Activated CD4-positive, alpha-beta T cell treated with anti-CD3 and anti-CD28 coated beads, Interleukin-2, amount 10 ng/mL, durations not matched to agents 7 days and 5 days (primary cell): ENCODE results near the gene RAB3GAP1. TPM values are rescaled to one million over a fixed set of nuclear protein-coding genes. Genes with fewer than 3 reads are reported as not detected.
"Not testable (repeated sequence)": the region's sequence is repeated elsewhere in the genome, so short reads cannot be mapped to it uniquely, and the experiment has no call there.

Experiments
- CTCF ChIA-PET: fragments of 350-600 bp; sonication (Branson Sonifier 250); formaldehyde crosslinking; loops from one replicate; lab custom pipeline; 2021; ENCODE audit warnings: antibody characterized with exemption; lab: Charles Lee
- POLR2A ChIA-PET: fragments of 350-600 bp; sonication (Branson Sonifier 250); formaldehyde crosslinking; loops from one replicate; lab custom pipeline; 2021; ENCODE audit warnings: antibody characterized with exemption; lab: Charles Lee
- DNase-seq: peaks from one replicate; pipeline ENCODE4 v3.0.0-alpha.2; 2020
- H3K27ac Mint-ChIP-seq: one replicate; pipeline ENCODE4 v1.8.0; 2021; ENCODE audit warnings: mild to moderate bottlenecking, moderate library complexity, mixed read lengths
- H3K27me3 Mint-ChIP-seq: one replicate; pipeline ENCODE4 v1.8.0; 2021; ENCODE audit warnings: mixed read lengths
- H3K36me3 Mint-ChIP-seq: one replicate; pipeline ENCODE4 v1.8.0; 2021; ENCODE audit warnings: low read depth, mixed read lengths
- H3K4me1 Mint-ChIP-seq: one replicate; pipeline ENCODE4 v1.8.0; 2021; ENCODE audit warnings: mixed read lengths
- H3K4me3 Mint-ChIP-seq: one replicate; pipeline ENCODE4 v1.8.0; 2021; ENCODE audit warnings: mild to moderate bottlenecking, moderate library complexity, mixed read lengths
- H3K9me3 Mint-ChIP-seq: one replicate; pipeline ENCODE4 v1.8.0; 2021; ENCODE audit warnings: mixed read lengths
- total RNA-seq, 2 experiments: library from RNA; stranded (reverse); gene quantifications; one replicate each; pipeline ENCODE4 v1.2.3, GENCODE V29; 2021

Gene RAB3GAP1
- total RNA-seq, 2 experiments from 2014 or later, result 21.1 to 22.8 TPM

DNA sequence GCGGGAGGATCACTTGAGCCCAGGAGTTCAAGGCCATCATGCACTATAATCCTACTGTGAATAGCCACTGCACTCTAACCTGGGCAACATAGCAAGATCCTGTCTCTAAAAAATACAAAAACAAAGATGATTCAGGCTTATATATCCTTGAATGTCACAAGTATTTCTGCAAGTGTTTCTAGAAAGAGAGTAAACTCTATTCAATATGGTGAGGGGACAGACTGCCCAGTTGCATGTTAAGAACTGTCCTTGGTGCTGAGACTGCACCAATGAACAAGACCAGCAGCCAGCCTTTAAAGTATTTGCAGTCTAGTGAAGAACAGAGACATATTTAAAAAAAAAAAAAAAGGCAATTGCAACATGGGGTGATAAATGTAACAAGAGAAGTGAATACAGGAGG is 21.3 kb upstream of the RAB3GAP1 start:
- peaks cover 2% of the 10 kb centered on the region for H3K27me3 Mint-ChIP-seq
- POLR2A ChIA-PET, result no interaction called here
- no peaks in the 10 kb centered on the region for H3K4me1 Mint-ChIP-seq
- no peak overlapping the region for H3K4me3 Mint-ChIP-seq
- H3K36me3 Mint-ChIP-seq, result no peaks in the 10 kb centered on the region
- DNase-seq, result peak; percentile 9
- no peaks in the 10 kb centered on the region for H3K9me3 Mint-ChIP-seq
- CTCF ChIA-PET, result no interaction called here
- H3K27ac Mint-ChIP-seq, result no peak overlapping the region

DNA sequence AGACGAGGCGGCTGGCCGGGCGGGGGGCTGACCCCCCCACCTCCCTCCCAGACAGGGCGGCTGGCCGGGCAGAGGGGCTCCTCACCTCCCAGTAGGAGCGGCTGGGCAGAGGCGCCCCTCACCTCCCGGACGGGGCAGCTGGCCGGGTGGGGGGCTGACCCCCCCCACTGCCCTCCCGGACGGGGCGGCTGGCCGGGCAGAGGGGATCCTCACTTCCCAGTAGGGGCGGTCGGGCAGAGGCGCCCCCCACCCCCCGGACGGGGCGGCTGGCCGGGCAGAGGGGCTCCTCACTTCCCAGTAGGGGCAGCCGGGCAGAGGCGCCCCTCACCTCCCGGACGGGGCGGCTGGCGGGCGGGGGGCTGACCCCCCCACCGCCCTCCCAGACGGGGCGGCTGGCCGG is 18.9 kb upstream of the RAB3GAP1 start:
- H3K27me3 Mint-ChIP-seq, H3K36me3 Mint-ChIP-seq, H3K27ac Mint-ChIP-seq, H3K9me3 Mint-ChIP-seq, H3K4me3 Mint-ChIP-seq, H3K4me1 Mint-ChIP-seq, CTCF ChIA-PET, DNase-seq, POLR2A ChIA-PET: not testable (repeated sequence)

DNA sequence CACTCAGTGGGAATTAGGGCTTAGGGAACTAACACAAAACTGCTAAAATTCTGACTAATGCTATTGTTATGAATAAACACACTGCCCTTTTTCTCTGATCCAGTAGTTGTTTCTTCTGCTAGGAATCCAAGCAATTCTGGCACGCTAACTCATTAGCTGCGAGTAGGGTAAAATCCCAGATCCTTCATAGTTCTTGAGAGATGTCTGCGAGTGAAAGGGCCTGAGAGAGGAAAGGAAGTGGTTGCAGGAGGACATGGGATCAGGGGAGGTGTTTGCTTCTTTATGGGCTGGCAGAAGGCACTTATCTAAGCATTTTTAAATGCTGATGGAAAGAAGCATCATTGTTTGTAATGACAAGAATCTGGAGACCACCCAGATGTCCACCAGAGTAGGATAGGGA is 14.3 kb upstream of the RAB3GAP1 start:
- no peaks in the 10 kb centered on the region for H3K4me1 Mint-ChIP-seq
- ChIA-PET CTCF (no interaction called here), POLR2A (no interaction called here)
- no peak for DNase-seq
- no peak overlapping the region for H3K4me3 Mint-ChIP-seq
- H3K9me3 Mint-ChIP-seq, result no peaks in the 10 kb centered on the region
- H3K36me3 Mint-ChIP-seq, result no peaks in the 10 kb centered on the region
- no peak overlapping the region for H3K27ac Mint-ChIP-seq
- no peaks in the 10 kb centered on the region for H3K27me3 Mint-ChIP-seq

DNA sequence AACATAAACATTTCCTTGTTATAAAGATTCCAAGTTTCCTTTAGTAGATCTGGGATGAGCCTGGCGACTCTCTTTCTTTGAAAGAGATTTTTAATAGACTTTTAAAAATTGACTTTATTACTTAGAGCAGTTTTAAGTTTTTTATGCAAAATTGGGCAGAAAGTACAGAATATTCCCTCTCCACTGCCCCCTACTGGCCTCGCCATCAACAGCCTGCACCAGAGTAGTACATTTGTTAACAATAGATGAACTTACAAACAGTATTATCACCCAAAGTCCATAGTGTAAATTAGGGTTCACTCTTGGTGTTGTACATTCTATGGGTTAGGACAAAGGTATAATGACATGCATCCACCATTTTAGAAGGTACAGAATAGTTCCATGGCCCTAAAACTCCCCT is 8.7 kb upstream of the RAB3GAP1 start:
- Mint-ChIP-seq H3K36me3 (no peaks in the 10 kb centered on the region), H3K4me3 (no peak overlapping the region), H3K4me1 (no peaks in the 10 kb centered on the region), H3K27ac (no peak overlapping the region), H3K9me3 (no peaks in the 10 kb centered on the region), H3K27me3 (peaks cover 4% of the 10 kb centered on the region)
- ChIA-PET CTCF (interaction anchor here (0.6 kb wide), 1 partner anchor 477 kb away, joined by 3 read pairs; no protein-coding TSS in a partner anchor), POLR2A (no interaction called here)
- no peak for DNase-seq

DNA sequence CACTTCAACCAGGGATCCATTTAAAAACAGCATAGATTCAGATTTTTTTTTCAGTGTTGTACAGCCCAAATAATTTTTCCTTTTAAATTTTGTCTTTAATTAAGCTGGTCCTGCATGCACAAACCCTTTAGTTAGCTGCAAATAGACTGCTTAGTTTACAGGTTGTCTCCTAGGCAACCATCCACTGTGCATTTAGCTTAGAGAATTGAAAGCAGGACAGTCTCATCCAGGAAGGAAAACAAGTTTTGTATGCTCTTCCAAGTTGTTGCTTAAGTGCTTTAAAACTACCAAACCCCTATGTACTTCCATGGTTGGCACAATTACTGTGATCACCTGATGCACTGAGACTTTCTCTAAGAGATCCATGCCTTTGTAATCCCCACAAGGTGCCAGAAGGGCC is 4.8 kb upstream of the RAB3GAP1 start, which contains the start of gene MAP3K19:
Gene MAP3K19 (minus strand): TSS at position 148 of the 400 bp plus-strand sequence. CDS start 22,800 bp downstream, outside the sequence.
- CTCF ChIA-PET, result no interaction called here
- Mint-ChIP-seq H3K4me3 (no peak within 1 kb of the TSS), H3K9me3 (no peaks in the 10 kb centered on the region), H3K36me3 (peaks cover 2% of the 10 kb centered on the region), H3K27ac (no peak within 1 kb of the TSS), H3K27me3 (peaks cover 4% of the 10 kb centered on the region), H3K4me1 (peaks cover 18% of the 10 kb centered on the region)
- POLR2A ChIA-PET, result no interaction called here
- no peak for DNase-seq

DNA sequence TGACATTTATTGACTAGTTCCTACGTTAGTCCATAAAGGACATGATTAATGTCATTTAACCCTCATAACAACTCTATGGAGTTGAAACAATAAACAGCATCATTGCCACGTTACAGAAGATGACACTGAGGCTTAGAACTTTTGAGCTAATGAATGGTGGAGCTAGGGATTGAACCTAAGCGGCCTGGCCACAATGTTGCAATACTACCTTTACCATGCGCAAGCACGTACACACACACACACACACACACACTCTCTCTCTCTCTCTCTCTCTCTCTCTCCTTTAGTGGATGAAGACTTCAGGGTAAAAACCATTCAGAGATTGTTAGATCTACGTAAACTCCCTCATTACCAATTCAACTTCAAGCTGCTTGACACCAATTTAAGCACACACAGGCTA is 4.0 kb upstream of the RAB3GAP1 start:
- H3K4me1 Mint-ChIP-seq, result peaks cover 20% of the 10 kb centered on the region
- H3K9me3 Mint-ChIP-seq, result no peaks in the 10 kb centered on the region
- ChIA-PET CTCF (interaction anchor here (0.6 to 0.7 kb wide), 2 partner anchors 38 to 624 kb away, joined by 3 read pairs; no protein-coding TSS in a partner anchor), POLR2A (no interaction called here)
- no peak overlapping the region for H3K4me3 Mint-ChIP-seq
- DNase-seq, result no peak
- H3K27me3 Mint-ChIP-seq, result peaks cover 4% of the 10 kb centered on the region
- H3K27ac Mint-ChIP-seq, result no peak overlapping the region
- H3K36me3 Mint-ChIP-seq, result peaks cover 2% of the 10 kb centered on the region

DNA sequence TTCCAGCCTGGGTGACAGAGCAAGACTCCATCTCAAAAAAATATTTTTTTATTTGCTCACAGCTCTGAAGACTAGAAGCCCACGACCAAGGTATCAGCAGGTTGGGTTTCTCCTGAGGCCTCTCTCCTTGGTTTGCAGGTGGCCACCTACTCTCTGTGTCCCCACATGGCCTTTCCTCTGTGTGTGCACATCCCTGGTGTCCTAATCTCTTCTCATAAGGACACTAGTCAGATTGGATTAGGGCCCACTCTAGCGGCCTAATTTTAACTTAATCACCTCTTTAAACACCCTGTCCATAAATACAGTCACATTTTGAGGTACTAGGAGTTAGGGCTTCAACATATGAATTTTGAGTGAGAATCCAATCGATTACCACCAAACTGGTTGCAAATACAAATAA is 2.0 kb upstream of the RAB3GAP1 start:
- peaks cover 4% of the 10 kb centered on the region for H3K27me3 Mint-ChIP-seq
- ChIA-PET CTCF (interaction anchor here (1.0 to 1.1 kb wide), 2 partner anchors 14 to 689 kb away, joined by 3 to 4 read pairs; no protein-coding TSS in a partner anchor), POLR2A (no interaction called here)
- no peak for DNase-seq
- H3K36me3 Mint-ChIP-seq, result peaks cover 16% of the 10 kb centered on the region
- peak overlapping the region; percentile 63 for H3K27ac Mint-ChIP-seq
- H3K9me3 Mint-ChIP-seq, result no peaks in the 10 kb centered on the region
- H3K4me1 Mint-ChIP-seq, result peaks cover 39% of the 10 kb centered on the region
- H3K4me3 Mint-ChIP-seq, result no peak overlapping the region

DNA sequence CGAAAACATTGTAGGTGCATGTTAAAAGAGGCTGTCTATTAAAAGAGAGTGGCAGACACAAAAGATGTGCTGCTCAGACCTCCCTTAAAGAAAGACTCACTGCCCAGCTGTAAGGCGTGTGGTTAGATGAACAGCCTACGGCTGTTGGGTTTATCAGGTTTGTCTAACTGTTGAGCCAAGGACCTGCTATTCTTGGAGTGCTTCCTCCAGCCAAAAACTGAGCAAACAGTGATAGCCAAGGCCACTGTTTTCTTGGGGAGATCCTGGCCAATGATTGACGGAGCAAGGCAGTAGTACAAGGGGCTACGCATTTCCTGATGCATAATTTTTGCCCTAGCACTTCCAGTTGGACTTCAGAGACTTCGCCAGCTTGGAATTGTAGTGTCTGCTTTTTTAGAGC is 1.4 kb upstream of the RAB3GAP1 start:
- Mint-ChIP-seq H3K4me3 (peak overlapping the region; percentile 97), H3K9me3 (no peaks in the 10 kb centered on the region), H3K36me3 (peaks cover 18% of the 10 kb centered on the region), H3K27ac (peak overlapping the region; percentile 63), H3K27me3 (peaks cover 4% of the 10 kb centered on the region), H3K4me1 (peaks cover 41% of the 10 kb centered on the region)
- POLR2A ChIA-PET, result no interaction called here
- CTCF ChIA-PET, result interaction anchor here (1.0 kb wide), 1 partner anchor 689 kb away, joined by 3 read pairs; no protein-coding TSS in a partner anchor
- DNase-seq, result no peak

DNA sequence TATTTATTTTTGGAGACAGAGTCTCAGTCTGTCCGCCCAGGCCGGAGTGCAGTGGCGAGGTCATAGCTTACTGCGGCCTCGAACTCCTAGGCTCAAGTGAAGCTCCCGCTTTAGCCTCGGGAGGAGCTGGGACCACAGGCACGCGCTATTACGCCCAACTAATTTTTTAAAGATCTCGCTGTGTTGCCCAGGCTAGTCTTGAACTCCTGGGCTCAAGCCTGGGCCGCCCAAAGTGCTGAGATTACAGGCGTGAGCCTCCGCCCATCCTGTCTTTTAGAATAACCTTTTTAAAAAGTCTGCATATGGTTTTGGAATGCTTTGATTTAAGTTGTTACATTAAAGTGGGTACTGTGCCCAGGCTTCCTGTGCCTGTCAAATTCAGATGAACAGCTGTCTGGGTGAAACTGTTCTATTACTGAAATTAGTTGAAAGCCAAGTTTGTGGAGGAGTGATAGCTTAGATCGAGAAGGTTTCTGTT is 944 bp downstream of the RAB3GAP1 start:
- CTCF ChIA-PET, result interaction anchor here (1.3 kb wide), 1 partner anchor 17 kb away, joined by 3 read pairs; no protein-coding TSS in a partner anchor

DNA sequence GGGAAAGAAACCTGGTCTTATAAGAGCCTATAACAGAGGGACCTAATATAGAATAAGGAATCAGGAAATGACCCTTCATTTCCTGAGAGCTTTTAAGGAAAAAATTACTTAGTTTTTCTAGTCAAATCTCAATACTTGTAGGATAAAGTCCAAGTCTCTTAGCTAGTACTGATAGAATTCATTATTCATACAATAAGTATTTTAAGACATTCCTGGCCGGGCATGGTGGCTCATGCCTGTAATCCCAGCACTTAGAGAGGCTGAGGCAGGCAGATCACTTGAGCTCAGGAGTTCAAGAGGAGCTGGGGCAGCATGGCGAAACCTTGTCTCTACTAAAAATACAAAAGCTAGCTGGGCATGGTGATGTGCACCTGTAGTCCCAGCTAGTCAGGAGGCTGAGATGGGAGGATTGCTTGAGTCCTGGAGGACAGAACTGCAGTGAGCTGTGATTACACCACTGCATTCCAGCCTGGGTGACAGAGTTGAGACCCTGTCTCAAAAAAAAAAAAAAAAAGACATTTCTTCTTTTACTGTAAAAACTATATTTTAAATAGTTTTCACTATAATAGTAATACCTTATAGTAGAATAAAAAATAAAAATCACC is 3.2 kb downstream of the RAB3GAP1 start:
- Mint-ChIP-seq H3K4me1 (peaks cover 48% of the 10 kb centered on the region), H3K27ac (no peak overlapping the region), H3K36me3 (peaks cover 40% of the 10 kb centered on the region), H3K27me3 (no peaks in the 10 kb centered on the region), H3K4me3 (no peak overlapping the region), H3K9me3 (no peaks in the 10 kb centered on the region)
- CTCF ChIA-PET, result interaction anchor here (0.6 to 1.3 kb wide), 3 partner anchors 11 to 375 kb away, joined by 3 to 4 read pairs (median 3); no protein-coding TSS in a partner anchor
- POLR2A ChIA-PET, result no interaction called here
- DNase-seq, result no peak

More for the DNA sequence above, 944 bp downstream of the RAB3GAP1 start:
- H3K36me3 Mint-ChIP-seq, result peaks cover 29% of the 10 kb centered on the region
- no peaks in the 10 kb centered on the region for H3K9me3 Mint-ChIP-seq
- H3K27ac Mint-ChIP-seq, result peak overlapping the region; percentile 100
- H3K27me3 Mint-ChIP-seq, result no peaks in the 10 kb centered on the region
- H3K4me1 Mint-ChIP-seq, result peaks cover 51% of the 10 kb centered on the region
- H3K4me3 Mint-ChIP-seq, result peak overlapping the region; percentile 97
- POLR2A ChIA-PET, result no interaction called here
- DNase-seq, result peak; percentile 33

DNA sequence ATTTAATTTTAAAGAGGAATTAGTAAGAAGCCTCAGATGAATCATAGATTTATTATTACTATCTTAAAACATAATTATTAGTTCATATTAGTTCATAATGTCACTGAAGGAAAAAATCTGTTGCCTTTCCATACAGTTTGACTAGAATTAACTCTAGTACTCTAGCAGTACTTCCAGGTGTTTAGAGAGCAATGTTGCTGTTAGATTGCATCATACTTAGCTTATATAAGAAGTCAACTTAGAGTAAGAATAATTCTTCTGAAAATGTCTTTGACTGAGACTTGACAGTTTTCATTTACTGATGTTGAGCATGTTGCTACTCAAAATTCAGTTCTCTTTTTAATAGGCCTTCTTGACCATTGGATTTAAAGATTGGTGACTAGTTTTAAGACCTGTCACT is 4.7 kb downstream of the RAB3GAP1 start:
- CTCF ChIA-PET, result interaction anchor here (0.5 to 1.0 kb wide), 2 partner anchors 15 to 53 kb away, joined by 3 to 6 read pairs; no protein-coding TSS in a partner anchor
- POLR2A ChIA-PET, result no interaction called here
- H3K36me3 Mint-ChIP-seq, result peaks cover 51% of the 10 kb centered on the region
- DNase-seq, result no peak
- peaks cover 39% of the 10 kb centered on the region for H3K4me1 Mint-ChIP-seq
- no peaks in the 10 kb centered on the region for H3K9me3 Mint-ChIP-seq
- no peaks in the 10 kb centered on the region for H3K27me3 Mint-ChIP-seq
- H3K4me3 Mint-ChIP-seq, result no peak overlapping the region
- no peak overlapping the region for H3K27ac Mint-ChIP-seq

DNA sequence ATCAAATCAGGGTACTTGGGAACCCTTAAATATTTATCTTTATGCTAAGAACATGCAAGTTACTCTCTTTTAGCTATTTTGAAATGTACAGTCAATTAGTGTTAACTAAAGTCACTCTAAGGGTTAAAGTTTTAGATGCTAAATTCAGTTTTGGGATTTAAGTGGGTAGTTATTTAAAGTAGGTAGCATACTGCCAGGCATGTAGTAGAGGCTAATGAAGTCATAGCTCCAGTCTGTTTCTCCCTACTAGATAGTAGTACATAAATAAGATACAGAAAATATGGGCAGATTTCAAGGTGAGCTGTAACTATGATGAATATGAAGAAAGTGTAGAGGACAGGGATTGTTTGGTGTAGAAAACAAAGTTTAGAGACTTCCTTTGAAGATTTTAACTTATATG is 7.5 kb downstream of the RAB3GAP1 start:
- ChIA-PET CTCF (no interaction called here), POLR2A (no interaction called here)

DNA sequence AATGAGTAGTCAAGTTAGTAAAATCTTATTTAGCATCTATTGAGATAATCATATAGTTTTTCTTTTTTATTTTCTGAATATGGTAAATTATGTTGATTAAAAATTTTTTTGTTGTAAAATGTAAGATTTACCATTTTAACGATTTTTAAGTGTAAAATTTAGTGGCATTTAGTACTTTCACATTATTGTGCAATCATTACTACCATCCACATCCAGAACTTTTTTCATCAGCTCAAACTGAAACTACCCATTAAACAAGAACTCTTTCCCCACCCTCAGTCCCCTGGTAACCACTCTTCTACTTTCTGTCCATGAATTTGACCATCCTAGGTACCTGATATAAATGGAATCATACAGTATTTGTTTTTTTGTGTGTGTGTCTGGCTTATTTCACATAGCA is 11.1 kb downstream of the RAB3GAP1 start:
- Mint-ChIP-seq H3K4me3 (no peak overlapping the region), H3K36me3 (peaks cover 68% of the 10 kb centered on the region), H3K27ac (no peak overlapping the region), H3K4me1 (peaks cover 13% of the 10 kb centered on the region), H3K27me3 (no peaks in the 10 kb centered on the region), H3K9me3 (peaks cover 10% of the 10 kb centered on the region)
- POLR2A ChIA-PET, result no interaction called here
- no peak for DNase-seq
- CTCF ChIA-PET, result no interaction called here

More for the DNA sequence above, 7.5 kb downstream of the RAB3GAP1 start:
- no peak overlapping the region for H3K4me3 Mint-ChIP-seq
- peaks cover 28% of the 10 kb centered on the region for H3K4me1 Mint-ChIP-seq
- H3K27ac Mint-ChIP-seq, result no peak overlapping the region
- no peaks in the 10 kb centered on the region for H3K27me3 Mint-ChIP-seq
- peaks cover 7% of the 10 kb centered on the region for H3K9me3 Mint-ChIP-seq
- no peak for DNase-seq
- peaks cover 65% of the 10 kb centered on the region for H3K36me3 Mint-ChIP-seq
